GM12872 (cell line): ENCODE results near the gene INSIG1.

Experiments used
- CTCF ChIP-seq: IDR thresholded peaks from 3 replicates; pipeline ENCODE4 v1.5.1; 2011; ENCODE audit warnings: low read depth, mild to moderate bottlenecking, low read length, moderate library complexity; ENCODE audit not compliant: insufficient read depth

The INSIG1 gene

GRCh38 chr7:155281398-155281969 is 16.2 kb upstream of the INSIG1 start:
- TF ChIP-seq CTCF: no peak

DNA sequence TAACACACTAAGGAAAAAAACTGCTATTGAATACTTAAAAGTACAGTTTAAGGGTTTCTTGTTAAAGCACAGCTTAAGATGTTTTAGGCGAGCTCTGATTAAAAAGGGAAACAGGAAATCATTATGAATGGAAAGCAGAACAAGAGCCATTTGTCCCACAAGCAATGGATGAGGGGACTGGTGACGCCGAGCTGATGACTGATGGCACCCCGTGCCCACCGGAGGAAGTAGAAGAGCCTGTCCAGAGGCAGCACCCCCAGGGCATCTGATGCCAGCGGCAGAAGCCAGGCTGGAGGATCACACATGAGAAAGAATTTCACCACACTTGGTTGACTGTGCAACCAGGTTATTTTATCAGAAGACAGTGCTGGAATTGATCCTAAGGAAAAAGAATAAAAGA is 15.0 kb upstream of the INSIG1 start:
- TF ChIP-seq CTCF: no peak

GRCh38 chr7:155283565-155284194 is 14.0 kb upstream of the INSIG1 start:
- TF ChIP-seq CTCF: no peak

- TF ChIP-seq CTCF: no peak
Measured at GRCh38 chr7:155284496-155285274, 13.0 kb upstream of the INSIG1 start.

GRCh38 chr7:155285423-155285822 is 12.3 kb upstream of the INSIG1 start:
- no peak for TF ChIP-seq CTCF

GRCh38 chr7:155285833-155286232 is 11.8 kb upstream of the INSIG1 start:
- TF ChIP-seq CTCF: no peak

- no peak for TF ChIP-seq CTCF
Measured at GRCh38 chr7:155286686-155287085, 11.0 kb upstream of the INSIG1 start.
